HepG2 (cell line): ENCODE results near the gene PCTP. TPM values are rescaled to one million over a fixed set of nuclear protein-coding genes. Genes with fewer than 3 reads are reported as not detected.

Experiments
- ATAC-seq: fragments of 200-7000 bp; cut with Tn5 transposase; 3 replicates; pipeline ENCODE4 v1.9.1; 2020; ENCODE audit warnings: mild to moderate bottlenecking, moderate library complexity
- BruUV-seq: library from RNA; stranded (reverse); fragments of 400-500 nt; replicated peaks from 2 replicates; lab custom pipeline; 2021; lab: Mats Ljungman, UMichigan
- CTCF ChIA-PET: fragments of 300-600 bp; formaldehyde crosslinking; extraction: SDS; loops from one replicate; lab custom pipeline; 2021; ENCODE audit warnings: low total read pairs, inconsistent platforms, low intra/inter-chr PET ratio; lab: Yijun Ruan, JAX
- POLR2A ChIA-PET: fragments of 350-600 bp; sonication (Branson Sonifier 250); formaldehyde crosslinking; loops from one replicate; lab custom pipeline; 2020; ENCODE audit warnings: antibody characterized with exemption, inconsistent platforms; lab: Yijun Ruan, JAX
- DNase-seq: peaks from one replicate; pipeline ENCODE4 v3.0.0-alpha.2; 2015; ENCODE audit warnings: low spot score
- FAIRE-seq: peaks from 3 replicates; lab custom pipeline; 2011; peaks lifted over from hg19 to GRCh38; lab: Jason Lieb, UNC
- H2AFZ ChIP-seq: one replicate; pipeline ENCODE4 v1.6.1; 2011; ENCODE audit warnings: low read length, inconsistent platforms
- H3K27ac ChIP-seq: fragments of 300-600 bp; 3 replicates; pipeline ENCODE4 v1.8.0; 2011; ENCODE audit warnings: mixed run types, mild to moderate bottlenecking, mixed read lengths, low read length, inconsistent platforms; ENCODE audit not compliant: insufficient read depth; ENCODE audit errors: extremely low read length
- H3K27me3 ChIP-seq, 2 experiments: fragments of 200-600 bp in 1 of 2; 2 replicates in 1 of 2; 3 replicates in 1 of 2; pipeline versions ENCODE4 v1.6.0 to v1.8.0; 2011; ENCODE audit warnings: low read length in 2 of 2, mild to moderate bottlenecking in 2 of 2, moderate library complexity in 2 of 2, inconsistent platforms in 1 of 2; ENCODE audit not compliant: insufficient read depth in 2 of 2, control insufficient read depth in 1 of 2
- H3K36me3 ChIP-seq, 2 experiments: fragments of 200-600 bp in 1 of 2; replicated peaks in 1 of 2; 2 replicates in 1 of 2; 3 replicates in 1 of 2; pipeline versions ENCODE4 v1.5.1 to v1.8.0; 2011; ENCODE audit warnings: low read length in 2 of 2, inconsistent platforms in 1 of 2; ENCODE audit not compliant: insufficient read depth in 2 of 2, control insufficient read depth in 1 of 2
- H3K4me1 ChIP-seq: 2 replicates; pipeline ENCODE4 v1.5.1; 2012; ENCODE audit warnings: low read length, inconsistent platforms; ENCODE audit not compliant: insufficient read depth
- H3K4me2 ChIP-seq: 2 replicates; pipeline ENCODE4 v1.6.0; 2011; ENCODE audit warnings: low read depth, low read length, inconsistent platforms
- H3K4me3 ChIP-seq, 3 experiments: fragments of 200-600 bp in 1 of 3; sonication (generic), shearing (Covaris generic) in 1 of 3; replicated peaks in 1 of 3; 2 replicates each; pipeline ENCODE4 v1.5.1; 2011 to 2016; ENCODE audit warnings: low read length in 3 of 3, inconsistent platforms in 2 of 3, low read depth in 2 of 3, mild to moderate bottlenecking in 2 of 3, control low read depth in 1 of 3, mixed read lengths in 1 of 3; ENCODE audit not compliant: insufficient read depth in 1 of 3
- H3K79me2 ChIP-seq: one replicate; pipeline ENCODE4 v1.6.1; 2011; ENCODE audit warnings: low read length, inconsistent platforms; ENCODE audit not compliant: insufficient read depth
- H3K9ac ChIP-seq: 2 replicates; pipeline ENCODE4 v1.6.0; 2011; ENCODE audit warnings: mild to moderate bottlenecking, low read depth, low read length, inconsistent platforms; ENCODE audit not compliant: insufficient read depth
- H3K9me3 ChIP-seq: 2 replicates; pipeline ENCODE4 v1.5.1; 2012; ENCODE audit warnings: mild to moderate bottlenecking, low read length
- H4K20me1 ChIP-seq: 2 replicates; pipeline ENCODE4 v1.6.0; 2011; ENCODE audit warnings: inconsistent platforms, mild to moderate bottlenecking, low read length, moderate library complexity; ENCODE audit not compliant: insufficient read depth
- ARID2 ChIP-seq: sonication (generic); formaldehyde crosslinking; IDR thresholded peaks from 2 replicates; pipeline ENCODE4 v1.8.1; 2022; ENCODE audit warnings: mild to moderate bottlenecking, missing genetic modification reagents, borderline replicate concordance
- CSRNP1 ChIP-seq: sonication (generic); formaldehyde crosslinking; IDR thresholded peaks from 2 replicates; pipeline ENCODE4 v1.8.1; 2023; ENCODE audit warnings: mild to moderate bottlenecking, missing genetic modification reagents
- CTCF ChIP-seq: sonication (generic); formaldehyde crosslinking; IDR thresholded peaks from 2 replicates; pipeline ENCODE4 v1.5.0; 2020; ENCODE audit warnings: mild to moderate bottlenecking, missing genetic modification reagents, moderate library complexity
- ETV5 ChIP-seq: IDR thresholded peaks from 2 replicates; pipeline ENCODE4 v1.6.1; 2018; ENCODE audit warnings: missing biosample characterization, missing genetic modification reagents, inconsistent platforms, borderline replicate concordance
- FOXK2 ChIP-seq: fragments of 450-650 bp; IDR thresholded peaks from 2 replicates; pipeline ENCODE4 v1.6.1; 2016
- HMG20A ChIP-seq: IDR thresholded peaks from 2 replicates; pipeline ENCODE4 v1.6.1; 2016; ENCODE audit warnings: borderline replicate concordance
- KLF15 ChIP-seq: sonication (generic); formaldehyde crosslinking; IDR thresholded peaks from 2 replicates; pipeline ENCODE4 v1.8.1; 2023; ENCODE audit warnings: borderline replicate concordance, mild to moderate bottlenecking, inconsistent platforms, missing genetic modification reagents, mixed read lengths
- MAFK ChIP-seq, 2 experiments: IDR thresholded peaks in 1 of 2; conservative IDR thresholded peaks in 1 of 2; 2 replicates each; pipeline ENCODE4 v1.6.1; 2011; ENCODE audit warnings: improper control_type of control experiment in 2 of 2, low read length in 2 of 2
- PAXIP1 ChIP-seq: sonication (generic); formaldehyde crosslinking; conservative IDR thresholded peaks from 2 replicates; pipeline ENCODE4 v1.4.0; 2020; ENCODE audit warnings: mild to moderate bottlenecking, missing genetic modification reagents, moderate library complexity
- PHF21A ChIP-seq: sonication (generic); formaldehyde crosslinking; IDR thresholded peaks from 2 replicates; pipeline ENCODE4 v1.5.0; 2020; ENCODE audit warnings: mild to moderate bottlenecking, missing genetic modification reagents
- RFXAP ChIP-seq: sonication (generic); formaldehyde crosslinking; IDR thresholded peaks from 2 replicates; pipeline ENCODE4 v1.4.0; 2020; ENCODE audit warnings: missing genetic modification reagents, borderline replicate concordance
- STAG1 ChIP-seq: sonication (generic); formaldehyde crosslinking; IDR thresholded peaks from 2 replicates; pipeline ENCODE4 v1.4.0; 2020; ENCODE audit warnings: missing genetic modification reagents
- ZFP41 ChIP-seq: sonication (generic); formaldehyde crosslinking; IDR thresholded peaks from 2 replicates; pipeline ENCODE4 v1.4.0; 2020; ENCODE audit warnings: mild to moderate bottlenecking, missing genetic modification reagents, borderline replicate concordance
- ZFY ChIP-seq: sonication (generic); formaldehyde crosslinking; IDR thresholded peaks from 2 replicates; pipeline ENCODE4 v1.4.0; 2020; ENCODE audit warnings: missing genetic modification reagents
- WGBS: methylation state at CpG from one replicate; pipeline ENCODE4 v1.1.6; 2017; ENCODE audit warnings: low lambda C conversion rate; 5-methylcytosine and 5-hydroxymethylcytosine counted together
- in situ Hi-C: cut with HindIII; loops from 2 replicates; pipeline ENCODE4 v1.10.0; 2017; ENCODE audit warnings: low pct_unique_long_range_greater_than_20kb; ENCODE audit not compliant: extremely low pct_ligation_motif_present
- intact Hi-C: fragments of 100-400 bp; cut with micrococcal nuclease; formaldehyde crosslinking; loops from one replicate; pipeline ENCODE4 v1.10.0; 2022; ENCODE audit not compliant: unreplicated experiment
- polyA plus RNA-seq, 8 experiments: library from polyadenylated mRNA; depleted of rRNA in 3 of 8; stranded (reverse) in 7 of 8; unstranded in 1 of 8; fragments of >200 nt; fragmentation: Illumina TruSeq in 4 of 8; extraction: Trizol in 4 of 8; gene quantifications; 2 replicates each; pipeline versions ENCODE4 v1.2.1 to v1.2.3, GENCODE V29; 2011 to 2016; ENCODE audit warnings: low read depth in 4 of 8, missing spikeins in 1 of 8, mixed read lengths in 1 of 8; ENCODE audit not compliant: insufficient read depth in 1 of 8
- total RNA-seq, 5 experiments: library from RNA; depleted of rRNA; stranded (reverse); fragments of >200 nt; fragmentation: Illumina TruSeq; extraction: Trizol; gene quantifications; 2 replicates each; pipeline ENCODE4 v1.2.3, GENCODE V29; 2016; ENCODE audit warnings: low read depth in 1 of 5
- TF ChIP-seq, protein P1 (sequence below): sonication (generic); formaldehyde crosslinking; IDR thresholded peaks from 2 replicates; pipeline ENCODE4 v1.5.0; 2020; ENCODE audit warnings: mild to moderate bottlenecking, missing genetic modification reagents

Gene PCTP
- total and polyA plus RNA-seq, 2 of the 13 experiments (the other 11 are each of a cell fraction or from before 2014, with no cell fraction given) = 37.1 to 50.7 TPM

- Histone ChIP-seq H3K79me2 (no peaks in the 10 kb centered on the region), H3K4me3 (no peak overlapping the region), H3K4me1 (no peaks in the 10 kb centered on the region), H3K9me3 (no peaks in the 10 kb centered on the region), H2AFZ (no peak overlapping the region), H3K4me2 (no peak overlapping the region), H4K20me1 (no peaks in the 10 kb centered on the region), H3K36me3 (no peaks in the 10 kb centered on the region), H3K27me3 (peaks cover 0 to 41% of the 10 kb centered on the region in 2 experiments; a peak in 3 of 5 replicates), H3K9ac (no peak overlapping the region), H3K27ac (no peak overlapping the region)
- WGBS = 36% methylated on average over 11 of the region's 11 CpGs
- peak; percentile 78 for DNase-seq
- ATAC-seq = peak; percentile 86
- ChIA-PET CTCF (interaction anchor here (1.2 to 2.4 kb wide), 4 partner anchors 18 to 191 kb away, joined by 3 to 28 read pairs (median 7); no protein-coding TSS in a partner anchor), POLR2A (no interaction called here)
- in situ Hi-C loops (loop anchor here (5.0 kb wide), 1 partner anchor 191 kb away; no protein-coding TSS in a partner anchor), intact Hi-C loops (loop anchor here (1.0 kb wide), 2 partner anchors 169 to 192 kb away; no protein-coding TSS in a partner anchor)
- no TSS peak for BruUV-seq
- FAIRE-seq = peak; percentile 28
- TF ChIP-seq ARID2 (CRISPR knock-in tag) (no peak), PAXIP1 (CRISPR knock-in tag) (no peak), CSRNP1 (CRISPR knock-in tag) (no peak), RFXAP (CRISPR knock-in tag) (no peak), FOXK2 (no peak), ZFY (CRISPR knock-in tag) (no peak), HMG20A (CRISPR knock-in tag) (no peak), MAFK (conservative IDR thresholded peaks at IDR 0.05 in 1 of 2, IDR thresholded peaks at IDR 0.05 in 1 of 2; ENCODE audit: low read length in 2 of 2) (0 out of 4 replicates have a peak, but pooled peaks of 1 of the 2 experiments have one; percentile 2), PHF21A (CRISPR knock-in tag) (no peak), ZFP41 (CRISPR knock-in tag) (no peak), ETV5 (CRISPR knock-in tag) (peak; percentile 55; the same call in 1 of the 2 replicates), KLF15 (no peak), STAG1 (CRISPR knock-in tag) (peak; percentile 54), CTCF (CRISPR knock-in tag) (peak; percentile 74)
- TF ChIP-seq, protein P1, sequence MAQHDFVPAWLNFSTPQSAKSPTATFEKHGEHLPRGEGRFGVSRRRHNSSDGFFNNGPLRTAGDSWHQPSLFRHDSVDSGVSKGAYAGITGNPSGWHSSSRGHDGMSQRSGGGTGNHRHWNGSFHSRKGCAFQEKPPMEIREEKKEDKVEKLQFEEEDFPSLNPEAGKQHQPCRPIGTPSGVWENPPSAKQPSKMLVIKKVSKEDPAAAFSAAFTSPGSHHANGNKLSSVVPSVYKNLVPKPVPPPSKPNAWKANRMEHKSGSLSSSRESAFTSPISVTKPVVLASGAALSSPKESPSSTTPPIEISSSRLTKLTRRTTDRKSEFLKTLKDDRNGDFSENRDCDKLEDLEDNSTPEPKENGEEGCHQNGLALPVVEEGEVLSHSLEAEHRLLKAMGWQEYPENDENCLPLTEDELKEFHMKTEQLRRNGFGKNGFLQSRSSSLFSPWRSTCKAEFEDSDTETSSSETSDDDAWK = no peak
Measured at GRCh38 chr17:55717898-55718735, 32.7 kb upstream of the PCTP start.
